Spleen (tissue), 11 donors: ENCODE data around the gene SMG7. TPM values are rescaled to one million over a fixed set of nuclear protein-coding genes. Genes with fewer than 3 reads are reported as not detected.

Experiments used
- DNase-seq: peaks from one replicate; pipeline ENCODE4 v3.0.0-alpha.2; 2020
- H3K27ac ChIP-seq, 8 donors: fragments of 200-600 bp; sonication (generic) in 7 of 8; 1 replicate in 4 of 8; 2 replicates in 4 of 8; pipeline versions ENCODE4 v1.5.0 to v1.8.0; 2016 to 2021; ENCODE audit warnings: inconsistent platforms in 4 of 8, mild to moderate bottlenecking in 4 of 8, moderate library complexity in 1 of 8
- H3K27me3 ChIP-seq, 7 donors: fragments of 200-600 bp; sonication (generic) in 6 of 7; replicated peaks in 1 of 7; 1 replicate in 4 of 7; 2 replicates in 3 of 7; pipeline versions ENCODE4 v1.5.0 to v1.8.0; 2016 to 2021; ENCODE audit warnings: inconsistent platforms in 3 of 7, mild to moderate bottlenecking in 1 of 7
- H3K36me3 ChIP-seq, 6 donors: fragments of 200-600 bp; sonication (generic) in 5 of 6; 1 replicate in 4 of 6; 2 replicates in 2 of 6; pipeline versions ENCODE4 v1.5.0 to v1.8.0; 2016 to 2021; ENCODE audit warnings: inconsistent platforms in 2 of 6
- H3K4me1 ChIP-seq, 6 donors: fragments of 200-600 bp; sonication (generic) in 5 of 6; 1 replicate in 3 of 6; 2 replicates in 3 of 6; pipeline versions ENCODE4 v1.5.0 to v1.8.0; 2016 to 2021; ENCODE audit warnings: inconsistent platforms in 3 of 6
- H3K4me3 ChIP-seq, 8 donors: fragments of 200-600 bp; sonication (generic) in 7 of 8; 1 replicate in 4 of 8; 2 replicates in 4 of 8; pipeline versions ENCODE4 v1.5.0 to v1.8.0; 2016 to 2021; ENCODE audit warnings: inconsistent platforms in 4 of 8, mild to moderate bottlenecking in 4 of 8, moderate library complexity in 2 of 8
- H3K9me3 ChIP-seq, 8 donors: fragments of 200-600 bp; sonication (generic) in 7 of 8; 1 replicate in 4 of 8; 2 replicates in 4 of 8; pipeline versions ENCODE4 v1.5.0 to v1.8.0; 2016 to 2021; ENCODE audit warnings: inconsistent platforms in 4 of 8
- CTCF ChIP-seq, 11 experiments: fragments of 200-600 bp in 7 of 11; fragments of 450-650 bp in 4 of 11; sonication (generic) in 4 of 11; IDR thresholded peaks in 8 of 11; conservative IDR thresholded peaks in 3 of 11; 1 replicate in 7 of 11; 2 replicates in 4 of 11; pipeline versions ENCODE4 v1.4.0 to v1.8.0; 2016 to 2021; ENCODE audit warnings: antibody characterized with exemption in 11 of 11, inconsistent platforms in 4 of 11, mild to moderate bottlenecking in 1 of 11
- POLR2A ChIP-seq, 3 donors: fragments of 450-650 bp; IDR thresholded peaks; one replicate each; pipeline ENCODE4 v1.5.1; 2017; ENCODE audit warnings: antibody characterized with exemption in 3 of 3, mild to moderate bottlenecking in 1 of 3
- POLR2AphosphoS5 ChIP-seq, 3 donors: sonication (generic); formaldehyde crosslinking; IDR thresholded peaks; one replicate each; pipeline ENCODE4 v1.5.1; 2017; ENCODE audit warnings: antibody characterized with exemption in 3 of 3
- WGBS, 5 donors: extraction: QIAGEN DNeasy Blood & Tissue Kit in 3 of 5; methylation state at CpG; one replicate each; pipeline versions ENCODE4 v1.1.5 to v1.1.7; 2013 to 2018; 5-methylcytosine and 5-hydroxymethylcytosine counted together
- intact Hi-C: fragments of 100-400 bp; cut with DNase I; formaldehyde crosslinking; loops from one replicate; pipeline ENCODE4 v1.15.0; 2023; ENCODE audit warnings: low total_unique reads
- polyA plus RNA-seq, 3 donors: library from polyadenylated mRNA; stranded (reverse); fragments of 200-250 nt; gene quantifications; one replicate each; pipeline ENCODE4 v1.2.1, GENCODE V29; 2013
- total RNA-seq, 7 donors: library from RNA; depleted of rRNA in 3 of 7; stranded (reverse); fragments of >200 nt in 3 of 7; fragmentation: NEBNext Ultra II Directional in 4 of 7; extraction: Animal tissue kit (Norgen Biotek cat#: 25700) in 4 of 7; gene quantifications; one replicate each; pipeline versions ENCODE4 v1.1.0 to v1.2.1, GENCODE V29; 2016 to 2021
- donor health status: healthy with polysubstance abuse.
- donor health status: DM: no; HTN: no; CAD: no; lungs with moderate emphysema.
- donor health status: DM: no; HTN: no; CAD: no.
- donor health status: Bipolar disorder and iron deficiency.
- donor health status: healthy.
- donor health status: DM: no; HTN: no; CAD: no.
- donor health status: DM: yes; HTN: yes; CAD: no.

SMG7 gene
- total and polyA plus RNA-seq, 10 donors, result 14.1 to 116 (median 53.5) TPM

- 90 to 93% (median 90%) methylated on average over 13 of the region's 13 CpGs for WGBS, 5 donors
- H3K36me3 ChIP-seq, result no peaks in the 10 kb centered on the region
- TF ChIP-seq POLR2AphosphoS5 (IDR thresholded peaks at IDR 0.05) (no peak), CTCF (IDR thresholded peaks at IDR 0.05 in 8 of 11, conservative IDR thresholded peaks at IDR 0.05 in 3 of 11) (no peak), POLR2A (IDR thresholded peaks at IDR 0.05) (no peak)
- no peaks in the 10 kb centered on the region for H3K9me3 ChIP-seq
- H3K4me1 ChIP-seq, result no peaks in the 10 kb centered on the region
- H3K27ac ChIP-seq, result no peak overlapping the region
- intact Hi-C loops, result no loop called here
- H3K27me3 ChIP-seq, result peaks cover 0 to 5% (median 0%) of the 10 kb centered on the region in 7 donors
- no peak overlapping the region for H3K4me3 ChIP-seq
- no peak for DNase-seq
These were observed 23.0 kb upstream of the SMG7 start for GRCh38 chr1:183449223-183449770.

GRCh38 chr1:183450093-183450492 lies 22.2 kb upstream of the SMG7 start:
- DNase-seq, result no peak
- H3K4me1 ChIP-seq, result no peaks in the 10 kb centered on the region
- no peak for TF ChIP-seq POLR2AphosphoS5 (IDR thresholded peaks at IDR 0.05)
- no peak for TF ChIP-seq CTCF (IDR thresholded peaks at IDR 0.05 in 8 of 11, conservative IDR thresholded peaks at IDR 0.05 in 3 of 11)
- TF ChIP-seq POLR2A (IDR thresholded peaks at IDR 0.05), result no peak
- H3K9me3 ChIP-seq, result no peaks in the 10 kb centered on the region
- no peak overlapping the region for H3K4me3 ChIP-seq
- no peak overlapping the region for H3K27ac ChIP-seq
- 62 to 74% (median 64%) methylated on average over 2 of the region's 2 CpGs for WGBS, 5 donors
- no peaks in the 10 kb centered on the region for H3K36me3 ChIP-seq
- intact Hi-C loops, result no loop called here
- peaks cover 0 to 13% (median 0%) of the 10 kb centered on the region in 7 donors for H3K27me3 ChIP-seq

GRCh38 chr1:183454377-183454776 lies 17.9 kb upstream of the SMG7 start:
- Histone ChIP-seq H3K27me3 (peaks cover 0 to 26% (median 0%) of the 10 kb centered on the region in 7 donors), H3K27ac (no peak overlapping the region), H3K4me3 (no peak overlapping the region), H3K9me3 (no peaks in the 10 kb centered on the region), H3K36me3 (no peaks in the 10 kb centered on the region), H3K4me1 (no peaks in the 10 kb centered on the region)
- no peak for TF ChIP-seq POLR2AphosphoS5 (IDR thresholded peaks at IDR 0.05)
- no peak for TF ChIP-seq POLR2A (IDR thresholded peaks at IDR 0.05)
- TF ChIP-seq CTCF (IDR thresholded peaks at IDR 0.05 in 8 of 11, conservative IDR thresholded peaks at IDR 0.05 in 3 of 11), result no peak
- no peak for DNase-seq
- 80 to 93% (median 83%) methylated on average over 2 of the region's 2 CpGs for whole genome bisulfite sequencing, 5 donors
- intact Hi-C loops, result no loop called here

GRCh38 chr1:183456826-183457225 lies 15.5 kb upstream of the SMG7 start:
- TF ChIP-seq POLR2AphosphoS5 (IDR thresholded peaks at IDR 0.05), result no peak
- no peak for TF ChIP-seq POLR2A (IDR thresholded peaks at IDR 0.05)
- TF ChIP-seq CTCF (IDR thresholded peaks at IDR 0.05 in 8 of 11, conservative IDR thresholded peaks at IDR 0.05 in 3 of 11), result no peak
- intact Hi-C loops, result no loop called here

More at GRCh38 chr1:183456826-183457225, 15.5 kb upstream of the SMG7 start:
- Histone ChIP-seq H3K27ac (no peak overlapping the region), H3K27me3 (peaks cover 0 to 26% (median 0%) of the 10 kb centered on the region in 7 donors), H3K36me3 (no peaks in the 10 kb centered on the region), H3K9me3 (no peaks in the 10 kb centered on the region), H3K4me1 (peaks cover 0 to 12% (median 8%) of the 10 kb centered on the region in 6 donors), H3K4me3 (no peak overlapping the region)
- DNase-seq, result no peak
- WGBS, 5 donors, result 92 to 100% (median 97%) methylated on average over 1 of the region's 1 CpG
